OCI-LY3 (cell line): ENCODE data around the gene TNIP1.

Source experiments
- CTCF ChIP-seq: fragments of 200-600, 300-600 bp; sonication (generic); IDR thresholded peaks from 2 replicates; pipeline ENCODE4 v1.5.1; 2014; ENCODE audit warnings: antibody characterized with exemption, low read length, low read depth
- EZH2phosphoT487 ChIP-seq: fragments of 200-600 bp; shearing (Covaris generic); IDR thresholded peaks from 2 replicates; pipeline ENCODE4 v1.6.1; 2018; ENCODE audit warnings: antibody characterized with exemption, mixed run types, low read depth

GRCh38 chr5:151095341-151096000 is 14.6 kb upstream of the TNIP1 start:
- TF ChIP-seq CTCF (no peak), EZH2phosphoT487 (no peak)
